GM12874 (cell line): ENCODE results near the gene NUTF2.

Source experiments
- CTCF ChIP-seq: IDR thresholded peaks from 2 replicates; pipeline ENCODE4 v1.5.1; 2011; ENCODE audit warnings: low read depth, mild to moderate bottlenecking, control low read depth, low read length, moderate library complexity; ENCODE audit not compliant: insufficient read depth

Gene NUTF2

GRCh38 chr16:67893743-67894399 is 47.1 kb downstream of the NUTF2 start:
- no peak for TF ChIP-seq CTCF

- TF ChIP-seq CTCF = no peak
Observed at GRCh38 chr16:67897231-67897630, 50.5 kb downstream of the NUTF2 start.

GRCh38 chr16:67901734-67902133 is 55.0 kb downstream of the NUTF2 start:
- no peak for TF ChIP-seq CTCF

GRCh38 chr16:67902831-67903230 is 56.1 kb downstream of the NUTF2 start:
- TF ChIP-seq CTCF = no peak

- no peak for TF ChIP-seq CTCF
Observed at GRCh38 chr16:67907397-67908180, 60.9 kb downstream of the NUTF2 start.

GRCh38 chr16:67909056-67909742 is 62.5 kb downstream of the NUTF2 start:
- no peak for TF ChIP-seq CTCF

GRCh38 chr16:67910158-67910557 is 63.4 kb downstream of the NUTF2 start:
- TF ChIP-seq CTCF = no peak
